HG02571 (cell line): ENCODE measurements around the gene NEURL4.
A peak's percentile ranks its signal among the peaks of the same experiment; 100 is the strongest.

ENCODE experiments used
- ATAC-seq: cut with Tn5 transposase; IDR thresholded peaks from one replicate; pipeline ENCODE4 v1.9.1; 2021; ENCODE audit warnings: mild to moderate bottlenecking, moderate library complexity; ENCODE audit not compliant: unreplicated experiment

The NEURL4 gene

GRCh38 chr17:7324438-7324779, 4.7 kb downstream of the NEURL4 start:
- no peak for ATAC-seq

- ATAC-seq: no peak
Measured at GRCh38 chr17:7323731-7324437, 5.3 kb downstream of the NEURL4 start.

- ATAC-seq: no peak
Measured at GRCh38 chr17:7322520-7323194, 6.5 kb downstream of the NEURL4 start.

GRCh38 chr17:7321466-7321865, 7.7 kb downstream of the NEURL4 start:
- ATAC-seq: no peak

- ATAC-seq: no peak
Measured at GRCh38 chr17:7318121-7318860, 10.8 kb downstream of the NEURL4 start.

GRCh38 chr17:7317161-7317803, 11.9 kb downstream of the NEURL4 start:
- no peak for ATAC-seq

- ATAC-seq: no peak
Measured at GRCh38 chr17:7315570-7316235, 13.4 kb downstream of the NEURL4 start.

GRCh38 chr17:7314719-7315569, 14.2 kb downstream of the NEURL4 start, which contains the start of gene GPS2:
GPS2 (minus strand) TSS chr17:7315360; CDS start chr17:7315052, 308 bp downstream.
- peak; percentile 61 for ATAC-seq

GRCh38 chr17:7313890-7314718, 15.0 kb downstream of the NEURL4 start:
- no peak for ATAC-seq

GRCh38 chr17:7313088-7313889, 15.8 kb downstream of the NEURL4 start:
- ATAC-seq: no peak

GRCh38 chr17:7312432-7313087, 16.6 kb downstream of the NEURL4 start:
- no peak for ATAC-seq

- no peak for ATAC-seq
Measured at GRCh38 chr17:7311110-7311705, 17.9 kb downstream of the NEURL4 start.

- ATAC-seq: no peak
Measured at GRCh38 chr17:7309628-7310027, 19.5 kb downstream of the NEURL4 start.

GRCh38 chr17:7308625-7309433, 20.3 kb downstream of the NEURL4 start:
- ATAC-seq: no peak

- ATAC-seq: no peak
Measured at GRCh38 chr17:7307686-7308624, 21.2 kb downstream of the NEURL4 start.
